Kidney (tissue), 14 donors: ENCODE results near the gene P2RY1. TPM values are rescaled to one million over a fixed set of nuclear protein-coding genes. Genes with fewer than 3 reads are reported as not detected.

ENCODE experiments used
- DNase-seq, 5 donors: peaks; one replicate each; pipeline ENCODE4 v3.0.0-alpha.2; 2013 to 2020
- FAIRE-seq: peaks from 2 replicates; lab custom pipeline; 2012; peaks lifted over from hg19 to GRCh38; lab: Jason Lieb, UNC
- H3K27ac ChIP-seq, 2 donors: one replicate each; pipeline ENCODE4 v1.7.0; 2013; ENCODE audit warnings: low read depth in 2 of 2, low read length in 2 of 2, inconsistent platforms in 1 of 2
- H3K27me3 ChIP-seq: one replicate; pipeline ENCODE4 v1.7.1; 2013; ENCODE audit warnings: low read length, inconsistent platforms; ENCODE audit not compliant: control insufficient read depth, insufficient read depth
- H3K36me3 ChIP-seq, 3 donors: one replicate each; pipeline versions ENCODE4 v1.7.0 to v1.7.1; 2013; ENCODE audit warnings: low read length in 3 of 3, control low read depth in 1 of 3, inconsistent platforms in 1 of 3; ENCODE audit not compliant: insufficient read depth in 3 of 3, control insufficient read depth in 2 of 3
- H3K4me1 ChIP-seq, 3 donors: one replicate each; pipeline versions ENCODE4 v1.7.0 to v1.7.1; 2013; ENCODE audit warnings: low read length in 3 of 3, inconsistent platforms in 1 of 3, low read depth in 1 of 3; ENCODE audit not compliant: control insufficient read depth in 2 of 3, insufficient read depth in 2 of 3
- H3K4me3 ChIP-seq, 3 donors: one replicate each; pipeline versions ENCODE4 v1.7.0 to v1.8.1; 2013; ENCODE audit warnings: low read length in 3 of 3, control low read depth in 1 of 3, inconsistent platforms in 1 of 3
- H3K9ac ChIP-seq, 3 donors: one replicate each; pipeline versions ENCODE4 v1.7.0 to v1.7.1; 2013; ENCODE audit warnings: low read length in 3 of 3, control low read depth in 1 of 3, inconsistent platforms in 1 of 3
- H3K9me3 ChIP-seq, 3 donors: one replicate each; pipeline versions ENCODE4 v1.7.0 to v1.7.1; 2013; ENCODE audit warnings: low read length in 3 of 3, control low read depth in 1 of 3, inconsistent platforms in 1 of 3; ENCODE audit not compliant: control insufficient read depth in 2 of 3, insufficient read depth in 1 of 3
- intact Hi-C: fragments of 100-400 bp; cut with DNase I; formaldehyde crosslinking; loops from one replicate; pipeline ENCODE4 v1.11.1; 2022
- polyA plus RNA-seq: library from polyadenylated mRNA; stranded (reverse); fragments of 350-450 nt; fragmentation: Illumina TruSeq; extraction: RNeasy Lipid Tissue Mini Kit (QIAGEN cat#74804); gene quantifications from one replicate; pipeline ENCODE4 v1.2.3, GENCODE V29; 2014; ENCODE audit warnings: low read depth, low replicate concordance; ENCODE audit not compliant: insufficient read depth
- total RNA-seq: library from RNA; stranded (reverse); fragmentation: NEBNext Ultra II Directional; extraction: Animal tissue kit (Norgen Biotek cat#: 25700); gene quantifications from one replicate; pipeline ENCODE4 v1.2.1, GENCODE V29; 2021
- TF ChIP-seq, protein P1 (sequence below): IDR thresholded peaks from 3 replicates; pipeline ENCODE4 v1.5.1; 2012; ENCODE audit warnings: mild to moderate bottlenecking, moderate library complexity, borderline replicate concordance; ENCODE audit not compliant: insufficient read depth; ENCODE audit errors: extremely low read depth
- donor health status: control.
- donor health status: control.
- donor health status: control.
- donor health status: control.
- donor health status: control.
- donor health status: DM: yes; HTN: yes; CAD: no.
- donor health status: Normal renal cell carcinoma (clear cell type).

Gene P2RY1
- total and polyA plus RNA-seq, 2 donors from 2014 or later, result 0.41 to 2.2 TPM

GRCh38 chr3:152834191-152834775, 648 bp upstream of the P2RY1 start:
- H3K27me3 ChIP-seq, result no peaks in the 10 kb centered on the region
- peak overlapping the region in 2 of 3 donors; percentile 59 to 72 for H3K9ac ChIP-seq
- intact Hi-C loops, result no loop called here
- peaks cover 0 to 3% (median 3%) of the 10 kb centered on the region in 3 donors for H3K4me1 ChIP-seq
- DNase-seq, result peak in 1 of 5 donors; percentile 75
- FAIRE-seq, result no peak
- no peaks in the 10 kb centered on the region for H3K36me3 ChIP-seq
- TF ChIP-seq, protein P1, sequence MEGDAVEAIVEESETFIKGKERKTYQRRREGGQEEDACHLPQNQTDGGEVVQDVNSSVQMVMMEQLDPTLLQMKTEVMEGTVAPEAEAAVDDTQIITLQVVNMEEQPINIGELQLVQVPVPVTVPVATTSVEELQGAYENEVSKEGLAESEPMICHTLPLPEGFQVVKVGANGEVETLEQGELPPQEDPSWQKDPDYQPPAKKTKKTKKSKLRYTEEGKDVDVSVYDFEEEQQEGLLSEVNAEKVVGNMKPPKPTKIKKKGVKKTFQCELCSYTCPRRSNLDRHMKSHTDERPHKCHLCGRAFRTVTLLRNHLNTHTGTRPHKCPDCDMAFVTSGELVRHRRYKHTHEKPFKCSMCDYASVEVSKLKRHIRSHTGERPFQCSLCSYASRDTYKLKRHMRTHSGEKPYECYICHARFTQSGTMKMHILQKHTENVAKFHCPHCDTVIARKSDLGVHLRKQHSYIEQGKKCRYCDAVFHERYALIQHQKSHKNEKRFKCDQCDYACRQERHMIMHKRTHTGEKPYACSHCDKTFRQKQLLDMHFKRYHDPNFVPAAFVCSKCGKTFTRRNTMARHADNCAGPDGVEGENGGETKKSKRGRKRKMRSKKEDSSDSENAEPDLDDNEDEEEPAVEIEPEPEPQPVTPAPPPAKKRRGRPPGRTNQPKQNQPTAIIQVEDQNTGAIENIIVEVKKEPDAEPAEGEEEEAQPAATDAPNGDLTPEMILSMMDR, result no peak
- peak overlapping the region; percentile 66 to 86 (median 69) for H3K4me3 ChIP-seq
- H3K27ac ChIP-seq, result peak overlapping the region; percentile 14 to 38
- H3K9me3 ChIP-seq, result no peaks in the 10 kb centered on the region

GRCh38 chr3:152835601-152836102, 721 bp downstream of the P2RY1 start:
- H3K4me3 ChIP-seq, result peak overlapping the region; percentile 69 to 86 (median 71)

GRCh38 chr3:152836269-152836668, 1.3 kb downstream of the P2RY1 start:
- TF ChIP-seq, protein P1, result no peak
- Histone ChIP-seq H3K4me3 (peak overlapping the region in 2 of 3 donors; percentile 71 to 86), H3K27me3 (no peaks in the 10 kb centered on the region), H3K27ac (no peak overlapping the region), H3K9ac (peak overlapping the region in 1 of 3 donors; percentile 36), H3K4me1 (peaks cover 0 to 3% (median 3%) of the 10 kb centered on the region in 3 donors), H3K36me3 (no peaks in the 10 kb centered on the region), H3K9me3 (no peaks in the 10 kb centered on the region)
- intact Hi-C loops, result no loop called here
- DNase-seq, result no peak
- no peak for FAIRE-seq

More at GRCh38 chr3:152835601-152836102, 721 bp downstream of the P2RY1 start:
- intact Hi-C loops, result no loop called here
- H3K9ac ChIP-seq, result peak overlapping the region in 2 of 3 donors; percentile 23 to 36
- FAIRE-seq (no peak), DNase-seq (peak in 1 of 5 donors; percentile 67)
- no peaks in the 10 kb centered on the region for H3K36me3 ChIP-seq
- TF ChIP-seq, protein P1, result no peak
- H3K27me3 ChIP-seq, result no peaks in the 10 kb centered on the region
- no peaks in the 10 kb centered on the region for H3K9me3 ChIP-seq
- no peak overlapping the region for H3K27ac ChIP-seq
- H3K4me1 ChIP-seq, result peaks cover 0 to 3% (median 3%) of the 10 kb centered on the region in 3 donors
